ENCODE measurements around the gene TMEM236.

DNA sequence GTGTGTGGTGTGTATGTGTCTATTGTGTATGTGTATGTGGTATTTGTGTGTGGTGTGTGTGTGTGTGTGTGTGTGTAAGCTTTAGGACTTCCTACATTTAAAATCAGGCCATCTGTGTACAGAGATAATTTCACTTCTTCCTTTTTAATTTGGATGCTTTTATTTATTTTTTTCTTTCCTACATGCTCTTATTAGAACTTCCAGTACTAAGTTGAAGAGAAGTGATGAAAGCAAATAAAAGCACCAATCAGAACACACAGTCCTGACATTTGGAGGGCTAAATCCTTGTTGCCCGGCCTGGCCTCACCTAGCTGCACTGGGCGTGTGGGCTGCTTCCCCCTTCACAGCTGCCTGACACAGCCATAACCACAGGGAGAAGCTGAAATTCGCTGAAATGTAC is 53.3 kb downstream of the TMEM236 start:
- TF ChIP-seq, protein P1, sequence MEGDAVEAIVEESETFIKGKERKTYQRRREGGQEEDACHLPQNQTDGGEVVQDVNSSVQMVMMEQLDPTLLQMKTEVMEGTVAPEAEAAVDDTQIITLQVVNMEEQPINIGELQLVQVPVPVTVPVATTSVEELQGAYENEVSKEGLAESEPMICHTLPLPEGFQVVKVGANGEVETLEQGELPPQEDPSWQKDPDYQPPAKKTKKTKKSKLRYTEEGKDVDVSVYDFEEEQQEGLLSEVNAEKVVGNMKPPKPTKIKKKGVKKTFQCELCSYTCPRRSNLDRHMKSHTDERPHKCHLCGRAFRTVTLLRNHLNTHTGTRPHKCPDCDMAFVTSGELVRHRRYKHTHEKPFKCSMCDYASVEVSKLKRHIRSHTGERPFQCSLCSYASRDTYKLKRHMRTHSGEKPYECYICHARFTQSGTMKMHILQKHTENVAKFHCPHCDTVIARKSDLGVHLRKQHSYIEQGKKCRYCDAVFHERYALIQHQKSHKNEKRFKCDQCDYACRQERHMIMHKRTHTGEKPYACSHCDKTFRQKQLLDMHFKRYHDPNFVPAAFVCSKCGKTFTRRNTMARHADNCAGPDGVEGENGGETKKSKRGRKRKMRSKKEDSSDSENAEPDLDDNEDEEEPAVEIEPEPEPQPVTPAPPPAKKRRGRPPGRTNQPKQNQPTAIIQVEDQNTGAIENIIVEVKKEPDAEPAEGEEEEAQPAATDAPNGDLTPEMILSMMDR (IDR thresholded peaks at IDR 0.05) = no peak
- no peak for TF ChIP-seq RAD21 (IDR thresholded peaks at IDR 0.05; ENCODE audit: low read length)
- TF ChIP-seq MEF2A (IDR thresholded peaks at IDR 0.05; ENCODE audit: borderline replicate concordance, low read depth) = no peak
- no peak for TF ChIP-seq CHD2 (IDR thresholded peaks at IDR 0.05; ENCODE audit: low read length, partially characterized antibody)
- TF ChIP-seq NFIC (IDR thresholded peaks at IDR 0.05; ENCODE audit: borderline replicate concordance) = no peak
- TF ChIP-seq, protein P2, sequence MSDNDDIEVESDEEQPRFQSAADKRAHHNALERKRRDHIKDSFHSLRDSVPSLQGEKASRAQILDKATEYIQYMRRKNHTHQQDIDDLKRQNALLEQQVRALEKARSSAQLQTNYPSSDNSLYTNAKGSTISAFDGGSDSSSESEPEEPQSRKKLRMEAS (IDR thresholded peaks at IDR 0.05; ENCODE audit: low read depth) = no peak
- no peak for TF ChIP-seq ELF1 (IDR thresholded peaks at IDR 0.05)
- TF ChIP-seq, protein P3, sequence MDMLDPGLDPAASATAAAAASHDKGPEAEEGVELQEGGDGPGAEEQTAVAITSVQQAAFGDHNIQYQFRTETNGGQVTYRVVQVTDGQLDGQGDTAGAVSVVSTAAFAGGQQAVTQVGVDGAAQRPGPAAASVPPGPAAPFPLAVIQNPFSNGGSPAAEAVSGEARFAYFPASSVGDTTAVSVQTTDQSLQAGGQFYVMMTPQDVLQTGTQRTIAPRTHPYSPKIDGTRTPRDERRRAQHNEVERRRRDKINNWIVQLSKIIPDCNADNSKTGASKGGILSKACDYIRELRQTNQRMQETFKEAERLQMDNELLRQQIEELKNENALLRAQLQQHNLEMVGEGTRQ (IDR thresholded peaks at IDR 0.05; ENCODE audit: borderline replicate concordance, low read depth, low read length) = no peak
- no peak for TF ChIP-seq RFX5 (IDR thresholded peaks at IDR 0.05; ENCODE audit: low read length)
- TF ChIP-seq POLR2AphosphoS5 (IDR thresholded peaks at IDR 0.05; ENCODE audit: low read depth, low read length) = no peak
- no peak for TF ChIP-seq EZH2phosphoT487 (IDR thresholded peaks at IDR 0.05; ENCODE audit: borderline replicate concordance, low read depth)
- TF ChIP-seq RXRA (IDR thresholded peaks at IDR 0.05; ENCODE audit: borderline replicate concordance, low read depth) = no peak
- no peak for TF ChIP-seq YY1 (IDR thresholded peaks at IDR 0.05; ENCODE audit: low read depth)

Measured in SK-N-SH (cell line).